Measurements from ENCODE around the gene FN1.

DNA sequence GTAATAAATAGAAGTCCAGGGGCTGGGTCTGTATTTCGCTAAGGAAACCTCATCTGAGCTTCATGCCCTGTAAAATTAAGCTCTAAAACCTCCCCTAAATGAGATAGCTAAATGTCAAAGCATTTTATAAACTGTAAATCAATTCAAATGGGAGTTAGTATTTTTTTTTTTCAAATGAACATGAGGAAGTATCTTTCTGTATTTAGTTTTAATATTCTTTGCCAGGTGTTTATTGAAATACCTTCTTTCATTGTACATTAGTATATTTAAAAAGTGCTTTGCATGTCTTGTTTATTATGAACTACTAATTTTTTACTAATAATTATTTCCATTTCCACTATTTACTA is 76.3 kb downstream of the FN1 start:
- TF ChIP-seq, protein P1, sequence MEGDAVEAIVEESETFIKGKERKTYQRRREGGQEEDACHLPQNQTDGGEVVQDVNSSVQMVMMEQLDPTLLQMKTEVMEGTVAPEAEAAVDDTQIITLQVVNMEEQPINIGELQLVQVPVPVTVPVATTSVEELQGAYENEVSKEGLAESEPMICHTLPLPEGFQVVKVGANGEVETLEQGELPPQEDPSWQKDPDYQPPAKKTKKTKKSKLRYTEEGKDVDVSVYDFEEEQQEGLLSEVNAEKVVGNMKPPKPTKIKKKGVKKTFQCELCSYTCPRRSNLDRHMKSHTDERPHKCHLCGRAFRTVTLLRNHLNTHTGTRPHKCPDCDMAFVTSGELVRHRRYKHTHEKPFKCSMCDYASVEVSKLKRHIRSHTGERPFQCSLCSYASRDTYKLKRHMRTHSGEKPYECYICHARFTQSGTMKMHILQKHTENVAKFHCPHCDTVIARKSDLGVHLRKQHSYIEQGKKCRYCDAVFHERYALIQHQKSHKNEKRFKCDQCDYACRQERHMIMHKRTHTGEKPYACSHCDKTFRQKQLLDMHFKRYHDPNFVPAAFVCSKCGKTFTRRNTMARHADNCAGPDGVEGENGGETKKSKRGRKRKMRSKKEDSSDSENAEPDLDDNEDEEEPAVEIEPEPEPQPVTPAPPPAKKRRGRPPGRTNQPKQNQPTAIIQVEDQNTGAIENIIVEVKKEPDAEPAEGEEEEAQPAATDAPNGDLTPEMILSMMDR (IDR thresholded peaks at IDR 0.05): no peak
- no peak for TF ChIP-seq POLR2A (IDR thresholded peaks at IDR 0.05)
